Measurements from ENCODE around the gene ZNF786.

The ZNF786 gene

GRCh38 chr7:149085866-149086265 is 4.7 kb downstream of the ZNF786 start:
- ChIA-PET CTCF (interaction anchor here (2.3 kb wide), 1 partner anchor 20 kb away, joined by 6 read pairs; no protein-coding TSS in a partner anchor), POLR2A (no interaction called here)
- no peaks in the 10 kb centered on the region for H3K27me3 ChIP-seq (replicated peaks in 2 of 5; ENCODE audit: control insufficient read depth in 4 of 5, insufficient read depth in 5 of 5, low read length in 4 of 5)
- H3K9me3 ChIP-seq (ENCODE audit: control extremely low read depth in 1 of 5, control insufficient read depth in 4 of 5, insufficient read depth in 2 of 5, low read depth in 1 of 5, low read length in 4 of 5), result peaks cover 0 to 6% (median 4%) of the 10 kb centered on the region in 5 experiments
- H3K4me1 ChIP-seq (ENCODE audit: control extremely low read depth in 1 of 4, control insufficient read depth in 4 of 4, insufficient read depth in 4 of 4, low read length in 3 of 4), result peaks cover 0 to 10% (median 4%) of the 10 kb centered on the region in 4 experiments
- no peak overlapping the region for H3K27ac ChIP-seq (ENCODE audit: insufficient read depth in 1 of 2, low read depth in 1 of 2, low read length in 2 of 2, poor library complexity in 1 of 2, severe bottlenecking in 2 of 2)
- WGBS (ENCODE audit: insufficient coverage), result no CpG with 5 or more reads among the region's 1 CpG
- H3K4me3 ChIP-seq (ENCODE audit: control insufficient read depth in 1 of 7, extremely low read depth in 1 of 7, insufficient read depth in 4 of 7, low read depth in 2 of 7, low read length in 6 of 7), result no peak overlapping the region
- DNase-seq, result peak in 1 of 3 donors; percentile 15
- peaks cover 0 to 9% (median 4%) of the 10 kb centered on the region in 4 experiments for H3K36me3 ChIP-seq (ENCODE audit: control insufficient read depth in 4 of 4, insufficient read depth in 4 of 4, low read length in 3 of 4)

GRCh38 chr7:149084407-149084806 is 6.1 kb downstream of the ZNF786 start:
- POLR2A ChIA-PET, result no interaction called here
- CTCF ChIA-PET, result interaction anchor here (0.7 to 2.3 kb wide), 3 partner anchors 16 to 29 kb away, joined by 3 to 6 read pairs (median 3); no protein-coding TSS in a partner anchor

GRCh38 chr7:149081914-149082313 is 8.6 kb downstream of the ZNF786 start:
- Histone ChIP-seq H3K4me1 (ENCODE audit: control extremely low read depth in 1 of 4, control insufficient read depth in 4 of 4, insufficient read depth in 4 of 4, low read length in 3 of 4) (no peaks in the 10 kb centered on the region), H3K36me3 (ENCODE audit: control insufficient read depth in 4 of 4, insufficient read depth in 4 of 4, low read length in 3 of 4) (peaks cover 0 to 17% (median 5%) of the 10 kb centered on the region in 4 experiments), H3K4me3 (ENCODE audit: control insufficient read depth in 1 of 7, extremely low read depth in 1 of 7, insufficient read depth in 4 of 7, low read depth in 2 of 7, low read length in 6 of 7) (no peak overlapping the region), H3K27ac (ENCODE audit: insufficient read depth in 1 of 2, low read depth in 1 of 2, low read length in 2 of 2, poor library complexity in 1 of 2, severe bottlenecking in 2 of 2) (no peak overlapping the region), H3K27me3 (replicated peaks in 2 of 5; ENCODE audit: control insufficient read depth in 4 of 5, insufficient read depth in 5 of 5, low read length in 4 of 5) (no peaks in the 10 kb centered on the region), H3K9me3 (ENCODE audit: control extremely low read depth in 1 of 5, control insufficient read depth in 4 of 5, insufficient read depth in 2 of 5, low read depth in 1 of 5, low read length in 4 of 5) (peaks cover 0 to 6% (median 4%) of the 10 kb centered on the region in 5 experiments)
- peak in 2 of 3 donors; percentile 14 to 28 for DNase-seq
- 98% methylated on average over 4 of the region's 6 CpGs for WGBS (ENCODE audit: insufficient coverage)
- POLR2A ChIA-PET, result no interaction called here
- CTCF ChIA-PET, result no interaction called here

More at GRCh38 chr7:149084407-149084806, 6.1 kb downstream of the ZNF786 start:
- Histone ChIP-seq H3K4me3 (ENCODE audit: control insufficient read depth in 1 of 7, extremely low read depth in 1 of 7, insufficient read depth in 4 of 7, low read depth in 2 of 7, low read length in 6 of 7) (no peak overlapping the region), H3K9me3 (ENCODE audit: control extremely low read depth in 1 of 5, control insufficient read depth in 4 of 5, insufficient read depth in 2 of 5, low read depth in 1 of 5, low read length in 4 of 5) (peaks cover 0 to 6% (median 4%) of the 10 kb centered on the region in 5 experiments), H3K36me3 (ENCODE audit: control insufficient read depth in 4 of 4, insufficient read depth in 4 of 4, low read length in 3 of 4) (peaks cover 0 to 15% (median 5%) of the 10 kb centered on the region in 4 experiments), H3K27ac (ENCODE audit: insufficient read depth in 1 of 2, low read depth in 1 of 2, low read length in 2 of 2, poor library complexity in 1 of 2, severe bottlenecking in 2 of 2) (no peak overlapping the region), H3K4me1 (ENCODE audit: control extremely low read depth in 1 of 4, control insufficient read depth in 4 of 4, insufficient read depth in 4 of 4, low read length in 3 of 4) (peaks cover 0 to 4% (median under 1%) of the 10 kb centered on the region in 4 experiments), H3K27me3 (replicated peaks in 2 of 5; ENCODE audit: control insufficient read depth in 4 of 5, insufficient read depth in 5 of 5, low read length in 4 of 5) (no peaks in the 10 kb centered on the region)
- no peak for DNase-seq
- WGBS (ENCODE audit: insufficient coverage), result 100% methylated on average over 1 of the region's 2 CpGs

GRCh38 chr7:149077594-149077993 is 12.9 kb downstream of the ZNF786 start:
- ChIA-PET CTCF (interaction anchor here (1.0 kb wide), 1 partner anchor 72 kb away, joined by 3 read pairs; no protein-coding TSS in a partner anchor), POLR2A (no interaction called here)
- no peak for DNase-seq
- H3K27ac ChIP-seq (ENCODE audit: insufficient read depth in 1 of 2, low read depth in 1 of 2, low read length in 2 of 2, poor library complexity in 1 of 2, severe bottlenecking in 2 of 2), result no peak overlapping the region
- 73% methylated on average over 4 of the region's 9 CpGs for WGBS (ENCODE audit: insufficient coverage)
- peaks cover 9 to 18% (median 11%) of the 10 kb centered on the region in 4 experiments for H3K36me3 ChIP-seq (ENCODE audit: control insufficient read depth in 4 of 4, insufficient read depth in 4 of 4, low read length in 3 of 4)
- H3K27me3 ChIP-seq (replicated peaks in 2 of 5; ENCODE audit: control insufficient read depth in 4 of 5, insufficient read depth in 5 of 5, low read length in 4 of 5), result no peaks in the 10 kb centered on the region
- no peak overlapping the region for H3K4me3 ChIP-seq (ENCODE audit: control insufficient read depth in 1 of 7, extremely low read depth in 1 of 7, insufficient read depth in 4 of 7, low read depth in 2 of 7, low read length in 6 of 7)
- H3K9me3 ChIP-seq (ENCODE audit: control extremely low read depth in 1 of 5, control insufficient read depth in 4 of 5, insufficient read depth in 2 of 5, low read depth in 1 of 5, low read length in 4 of 5), result no peaks in the 10 kb centered on the region
- no peaks in the 10 kb centered on the region for H3K4me1 ChIP-seq (ENCODE audit: control extremely low read depth in 1 of 4, control insufficient read depth in 4 of 4, insufficient read depth in 4 of 4, low read length in 3 of 4)

GRCh38 chr7:149075286-149075685 is 15.2 kb downstream of the ZNF786 start:
- ChIA-PET POLR2A (no interaction called here), CTCF (interaction anchor here (0.6 kb wide), 1 partner anchor 8 kb away, joined by 3 read pairs; no protein-coding TSS in a partner anchor)
- no peaks in the 10 kb centered on the region for H3K27me3 ChIP-seq (replicated peaks in 2 of 5; ENCODE audit: control insufficient read depth in 4 of 5, insufficient read depth in 5 of 5, low read length in 4 of 5)
- WGBS (ENCODE audit: insufficient coverage), result no CpG with 5 or more reads among the region's 2 CpGs
- peaks cover 0 to 2% (median 0%) of the 10 kb centered on the region in 4 experiments for H3K4me1 ChIP-seq (ENCODE audit: control extremely low read depth in 1 of 4, control insufficient read depth in 4 of 4, insufficient read depth in 4 of 4, low read length in 3 of 4)
- no peak overlapping the region for H3K4me3 ChIP-seq (ENCODE audit: control insufficient read depth in 1 of 7, extremely low read depth in 1 of 7, insufficient read depth in 4 of 7, low read depth in 2 of 7, low read length in 6 of 7)
- H3K36me3 ChIP-seq (ENCODE audit: control insufficient read depth in 4 of 4, insufficient read depth in 4 of 4, low read length in 3 of 4), result peaks cover 11 to 40% (median 26%) of the 10 kb centered on the region in 4 experiments
- DNase-seq, result no peak
- no peak overlapping the region for H3K27ac ChIP-seq (ENCODE audit: insufficient read depth in 1 of 2, low read depth in 1 of 2, low read length in 2 of 2, poor library complexity in 1 of 2, severe bottlenecking in 2 of 2)
- H3K9me3 ChIP-seq (ENCODE audit: control extremely low read depth in 1 of 5, control insufficient read depth in 4 of 5, insufficient read depth in 2 of 5, low read depth in 1 of 5, low read length in 4 of 5), result no peaks in the 10 kb centered on the region

- Histone ChIP-seq H3K27ac (ENCODE audit: insufficient read depth in 1 of 2, low read depth in 1 of 2, low read length in 2 of 2, poor library complexity in 1 of 2, severe bottlenecking in 2 of 2) (no peak overlapping the region), H3K4me3 (ENCODE audit: control insufficient read depth in 1 of 7, extremely low read depth in 1 of 7, insufficient read depth in 4 of 7, low read depth in 2 of 7, low read length in 6 of 7) (no peak overlapping the region), H3K27me3 (replicated peaks in 2 of 5; ENCODE audit: control insufficient read depth in 4 of 5, insufficient read depth in 5 of 5, low read length in 4 of 5) (no peaks in the 10 kb centered on the region), H3K4me1 (ENCODE audit: control extremely low read depth in 1 of 4, control insufficient read depth in 4 of 4, insufficient read depth in 4 of 4, low read length in 3 of 4) (peaks cover 0 to 2% (median 0%) of the 10 kb centered on the region in 4 experiments), H3K9me3 (ENCODE audit: control extremely low read depth in 1 of 5, control insufficient read depth in 4 of 5, insufficient read depth in 2 of 5, low read depth in 1 of 5, low read length in 4 of 5) (no peaks in the 10 kb centered on the region), H3K36me3 (ENCODE audit: control insufficient read depth in 4 of 4, insufficient read depth in 4 of 4, low read length in 3 of 4) (peaks cover 8 to 40% (median 29%) of the 10 kb centered on the region in 4 experiments)
- CTCF ChIA-PET, result interaction anchor here (0.7 kb wide), 1 partner anchor 500 kb away, joined by 3 read pairs; no protein-coding TSS in a partner anchor
- POLR2A ChIA-PET, result no interaction called here
- DNase-seq, result no peak
- WGBS (ENCODE audit: insufficient coverage), result 60% methylated on average over 2 of the region's 3 CpGs
Observed at GRCh38 chr7:149074116-149074885, 16.2 kb downstream of the ZNF786 start.

GRCh38 chr7:149072438-149072775 is 18.1 kb downstream of the ZNF786 start:
- ChIA-PET CTCF (interaction anchor here (1.2 to 2.4 kb wide), 4 partner anchors 7 to 126 kb away, joined by 3 to 7 read pairs (median 4); no protein-coding TSS in a partner anchor), POLR2A (no interaction called here)
- H3K27ac ChIP-seq (ENCODE audit: insufficient read depth in 1 of 2, low read depth in 1 of 2, low read length in 2 of 2, poor library complexity in 1 of 2, severe bottlenecking in 2 of 2), result no peak overlapping the region

More at GRCh38 chr7:149072438-149072775, 18.1 kb downstream of the ZNF786 start:
- Histone ChIP-seq H3K4me3 (ENCODE audit: control insufficient read depth in 1 of 7, extremely low read depth in 1 of 7, insufficient read depth in 4 of 7, low read depth in 2 of 7, low read length in 6 of 7) (peak overlapping the region in 1 of 7 experiments; percentile 42), H3K9me3 (ENCODE audit: control extremely low read depth in 1 of 5, control insufficient read depth in 4 of 5, insufficient read depth in 2 of 5, low read depth in 1 of 5, low read length in 4 of 5) (no peaks in the 10 kb centered on the region), H3K36me3 (ENCODE audit: control insufficient read depth in 4 of 4, insufficient read depth in 4 of 4, low read length in 3 of 4) (peaks cover 8 to 43% (median 31%) of the 10 kb centered on the region in 4 experiments), H3K27me3 (replicated peaks in 2 of 5; ENCODE audit: control insufficient read depth in 4 of 5, insufficient read depth in 5 of 5, low read length in 4 of 5) (no peaks in the 10 kb centered on the region), H3K4me1 (ENCODE audit: control extremely low read depth in 1 of 4, control insufficient read depth in 4 of 4, insufficient read depth in 4 of 4, low read length in 3 of 4) (peaks cover 0 to 2% (median 0%) of the 10 kb centered on the region in 4 experiments)
- WGBS (ENCODE audit: insufficient coverage), result 96% methylated on average over 3 of the region's 4 CpGs
- DNase-seq, result no peak
